GM23338 (cell line): Measurements from ENCODE around the gene F8. TPM values are rescaled to one million over a fixed set of nuclear protein-coding genes. Genes with fewer than 3 reads are reported as not detected.

Experiments
- ATAC-seq: fragments of 200-7000 bp; cut with Tn5 transposase; 3 replicates; pipeline ENCODE4 v1.9.1; 2020
- DNase-seq: peaks from one replicate; pipeline ENCODE4 v3.0.0-alpha.2; 2015; ENCODE audit warnings: low spot score
- H2AFZ ChIP-seq: fragments of 200-600 bp; sonication (generic); 2 replicates; pipeline ENCODE4 v1.8.0; 2016; ENCODE audit warnings: antibody characterized with exemption, mild to moderate bottlenecking, moderate library complexity
- H3F3A ChIP-seq: fragments of 200-600 bp; sonication (generic); replicated peaks from 2 replicates; pipeline ENCODE4 v1.8.0; 2017; ENCODE audit warnings: antibody characterized with exemption, mixed run types, low read depth
- H3K27ac ChIP-seq: fragments of 200-600 bp; sonication (generic); 2 replicates; pipeline ENCODE4 v1.6.1; 2016; ENCODE audit warnings: low read depth
- H3K27me3 ChIP-seq: fragments of 200-600 bp; sonication (generic); 2 replicates; pipeline ENCODE4 v1.8.0; 2016; ENCODE audit warnings: mild to moderate bottlenecking, mixed run types, moderate library complexity; ENCODE audit not compliant: insufficient read depth
- H3K36me3 ChIP-seq: fragments of 200-600 bp; sonication (generic); 2 replicates; pipeline ENCODE4 v1.8.0; 2016; ENCODE audit warnings: mild to moderate bottlenecking; ENCODE audit not compliant: insufficient read depth
- H3K4me1 ChIP-seq: fragments of 200-600 bp; sonication (generic); 2 replicates; pipeline ENCODE4 v1.8.0; 2016; ENCODE audit warnings: mild to moderate bottlenecking, moderate library complexity; ENCODE audit not compliant: insufficient read depth
- H3K4me2 ChIP-seq: fragments of 200-600 bp; sonication (generic); 2 replicates; pipeline ENCODE4 v1.7.1; 2017; ENCODE audit warnings: mixed run types
- H3K4me3 ChIP-seq: fragments of 200-600 bp; sonication (generic); 2 replicates; pipeline ENCODE4 v1.6.1; 2016; ENCODE audit warnings: mixed run types
- H3K79me2 ChIP-seq: fragments of 200-600 bp; sonication (generic); replicated peaks from 2 replicates; pipeline ENCODE4 v1.8.0; 2017; ENCODE audit warnings: mild to moderate bottlenecking; ENCODE audit not compliant: insufficient read depth
- H3K9me2 ChIP-seq: fragments of 200-600 bp; sonication (generic); 2 replicates; pipeline ENCODE4 v1.8.0; 2017; ENCODE audit not compliant: insufficient read depth
- H4K20me1 ChIP-seq: fragments of 200-600 bp; sonication (generic); replicated peaks from 2 replicates; pipeline ENCODE4 v1.8.0; 2017; ENCODE audit warnings: mild to moderate bottlenecking; ENCODE audit not compliant: insufficient read depth
- H3K27ac Mint-ChIP-seq: 2 replicates; pipeline ENCODE4 v1.8.0; 2020; ENCODE audit warnings: inconsistent platforms, mild to moderate bottlenecking, moderate library complexity, mixed read lengths
- H3K27me3 Mint-ChIP-seq: 3 replicates; pipeline ENCODE4 v1.8.0; 2022; ENCODE audit warnings: low read depth, mild to moderate bottlenecking, moderate library complexity, mixed read lengths, inconsistent platforms; ENCODE audit not compliant: insufficient read depth, poor library complexity
- H3K36me3 Mint-ChIP-seq: 3 replicates; pipeline ENCODE4 v1.8.0; 2021; ENCODE audit warnings: low read depth, mild to moderate bottlenecking, inconsistent platforms, moderate library complexity, mixed read lengths
- H3K4me1 Mint-ChIP-seq: 3 replicates; pipeline ENCODE4 v1.8.0; 2020; ENCODE audit warnings: mild to moderate bottlenecking, inconsistent platforms, mixed read lengths
- H3K4me3 Mint-ChIP-seq: 3 replicates; pipeline ENCODE4 v1.8.0; 2021; ENCODE audit warnings: moderate library complexity, mild to moderate bottlenecking, inconsistent platforms, mixed read lengths
- H3K9me3 Mint-ChIP-seq: 3 replicates; pipeline ENCODE4 v1.8.0; 2020; ENCODE audit warnings: moderate library complexity, mild to moderate bottlenecking, inconsistent platforms, mixed read lengths
- CREB1 ChIP-seq: fragments of 250-450 bp; sonication (Bioruptor Pico); IDR thresholded peaks from 2 replicates; pipeline ENCODE4 v1.5.0; 2020; ENCODE audit warnings: low read depth, mild to moderate bottlenecking, moderate library complexity
- EZH2 ChIP-seq: fragments of 200-600 bp; sonication (generic); IDR thresholded peaks from one replicate; pipeline ENCODE4 v1.8.0; 2017; ENCODE audit warnings: antibody characterized with exemption, mild to moderate bottlenecking, low read depth; ENCODE audit not compliant: unreplicated experiment
- EZH2phosphoT487 ChIP-seq: fragments of 200-600 bp; sonication (generic); IDR thresholded peaks from one replicate; pipeline ENCODE4 v1.8.1; 2018; ENCODE audit warnings: antibody characterized with exemption; ENCODE audit not compliant: unreplicated experiment
- JUNB ChIP-seq: IDR thresholded peaks from one replicate; pipeline ENCODE4 v1.6.1; 2016; ENCODE audit warnings: antibody characterized with exemption; ENCODE audit not compliant: unreplicated experiment
- NANOG ChIP-seq: IDR thresholded peaks from 2 replicates; pipeline ENCODE4 v1.6.1; 2016; ENCODE audit warnings: antibody characterized with exemption, borderline replicate concordance
- POLR2AphosphoS5 ChIP-seq: IDR thresholded peaks from 2 replicates; pipeline ENCODE4 v1.6.1; 2016; ENCODE audit warnings: antibody characterized with exemption, low read depth
- STAT1 ChIP-seq: IDR thresholded peaks from one replicate; pipeline ENCODE4 v1.6.1; 2016; ENCODE audit warnings: antibody characterized with exemption; ENCODE audit not compliant: unreplicated experiment
- ZNF114 ChIP-seq: fragments of 250-450 bp; sonication (Bioruptor Pico); IDR thresholded peaks from 2 replicates; pipeline ENCODE4 v1.5.0; 2020; ENCODE audit warnings: mild to moderate bottlenecking, moderate library complexity
- ZNF331 ChIP-seq: fragments of 250-450 bp; sonication (Bioruptor Pico); IDR thresholded peaks from 2 replicates; pipeline ENCODE4 v1.5.0; 2020; ENCODE audit warnings: low read depth, mild to moderate bottlenecking, moderate library complexity
- polyA plus RNA-seq: library from polyadenylated mRNA; unstranded; fragments of >200 nt; fragmentation: Nextera tagmentation; extraction: Ambion mirVana; gene quantifications from 2 replicates; pipeline ENCODE4 v1.2.1, GENCODE V29; 2016
- total RNA-seq: library from RNA; depleted of rRNA; stranded (reverse); fragments of >200 nt; shearing (Covaris generic); gene quantifications from 2 replicates; pipeline ENCODE4 v1.2.3, GENCODE V29; 2014
- TF ChIP-seq, protein P1 (sequence below), 2 experiments: fragments of 200-600 bp in 1 of 2; sonication (generic) in 1 of 2; conservative IDR thresholded peaks; 2 replicates each; pipeline versions ENCODE4 v1.5.1 to v1.6.1; 2016 to 2017; ENCODE audit warnings: antibody characterized with exemption in 2 of 2, low read depth in 2 of 2, mild to moderate bottlenecking in 2 of 2, moderate library complexity in 1 of 2
- TF ChIP-seq, protein P2 (sequence below): fragments of 250-450 bp; sonication (Bioruptor Pico); IDR thresholded peaks from 2 replicates; pipeline ENCODE4 v1.5.0; 2020; ENCODE audit warnings: mild to moderate bottlenecking, moderate library complexity
- TF ChIP-seq, protein P3 (sequence below): IDR thresholded peaks from one replicate; pipeline ENCODE4 v1.6.1; 2018; ENCODE audit warnings: antibody characterized with exemption; ENCODE audit not compliant: unreplicated experiment
- TF ChIP-seq, protein P4 (sequence below): IDR thresholded peaks from 2 replicates; pipeline ENCODE4 v1.6.1; 2016; ENCODE audit warnings: antibody characterized with exemption

The F8 gene
- total and polyA plus RNA-seq, 2 experiments from 2014 or later, result 0.70 to 1.8 TPM

DNA sequence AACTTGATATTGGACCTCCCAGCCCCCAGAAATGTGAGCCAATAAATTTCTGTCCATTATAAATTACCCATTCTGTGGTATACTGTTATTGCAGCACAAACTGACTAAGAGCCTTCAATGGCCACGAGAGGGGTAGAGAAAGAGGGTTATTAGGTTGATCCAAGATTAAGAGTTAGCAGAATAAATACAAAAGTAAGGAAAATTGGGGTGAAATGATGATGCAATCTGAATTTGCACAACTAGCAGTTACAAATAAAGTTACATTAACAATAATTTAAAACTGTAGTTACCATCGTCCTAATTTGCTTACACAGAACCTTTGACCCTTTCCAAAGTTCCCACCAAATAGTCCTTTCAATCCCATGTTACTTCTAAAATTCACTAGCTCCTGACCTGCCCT is 54.2 kb downstream of the F8 start:
- TF ChIP-seq, protein P1, sequence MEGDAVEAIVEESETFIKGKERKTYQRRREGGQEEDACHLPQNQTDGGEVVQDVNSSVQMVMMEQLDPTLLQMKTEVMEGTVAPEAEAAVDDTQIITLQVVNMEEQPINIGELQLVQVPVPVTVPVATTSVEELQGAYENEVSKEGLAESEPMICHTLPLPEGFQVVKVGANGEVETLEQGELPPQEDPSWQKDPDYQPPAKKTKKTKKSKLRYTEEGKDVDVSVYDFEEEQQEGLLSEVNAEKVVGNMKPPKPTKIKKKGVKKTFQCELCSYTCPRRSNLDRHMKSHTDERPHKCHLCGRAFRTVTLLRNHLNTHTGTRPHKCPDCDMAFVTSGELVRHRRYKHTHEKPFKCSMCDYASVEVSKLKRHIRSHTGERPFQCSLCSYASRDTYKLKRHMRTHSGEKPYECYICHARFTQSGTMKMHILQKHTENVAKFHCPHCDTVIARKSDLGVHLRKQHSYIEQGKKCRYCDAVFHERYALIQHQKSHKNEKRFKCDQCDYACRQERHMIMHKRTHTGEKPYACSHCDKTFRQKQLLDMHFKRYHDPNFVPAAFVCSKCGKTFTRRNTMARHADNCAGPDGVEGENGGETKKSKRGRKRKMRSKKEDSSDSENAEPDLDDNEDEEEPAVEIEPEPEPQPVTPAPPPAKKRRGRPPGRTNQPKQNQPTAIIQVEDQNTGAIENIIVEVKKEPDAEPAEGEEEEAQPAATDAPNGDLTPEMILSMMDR (conservative IDR thresholded peaks at IDR 0.05; ENCODE audit: low read depth in 2 of 2), result no peak
- TF ChIP-seq, protein P2, sequence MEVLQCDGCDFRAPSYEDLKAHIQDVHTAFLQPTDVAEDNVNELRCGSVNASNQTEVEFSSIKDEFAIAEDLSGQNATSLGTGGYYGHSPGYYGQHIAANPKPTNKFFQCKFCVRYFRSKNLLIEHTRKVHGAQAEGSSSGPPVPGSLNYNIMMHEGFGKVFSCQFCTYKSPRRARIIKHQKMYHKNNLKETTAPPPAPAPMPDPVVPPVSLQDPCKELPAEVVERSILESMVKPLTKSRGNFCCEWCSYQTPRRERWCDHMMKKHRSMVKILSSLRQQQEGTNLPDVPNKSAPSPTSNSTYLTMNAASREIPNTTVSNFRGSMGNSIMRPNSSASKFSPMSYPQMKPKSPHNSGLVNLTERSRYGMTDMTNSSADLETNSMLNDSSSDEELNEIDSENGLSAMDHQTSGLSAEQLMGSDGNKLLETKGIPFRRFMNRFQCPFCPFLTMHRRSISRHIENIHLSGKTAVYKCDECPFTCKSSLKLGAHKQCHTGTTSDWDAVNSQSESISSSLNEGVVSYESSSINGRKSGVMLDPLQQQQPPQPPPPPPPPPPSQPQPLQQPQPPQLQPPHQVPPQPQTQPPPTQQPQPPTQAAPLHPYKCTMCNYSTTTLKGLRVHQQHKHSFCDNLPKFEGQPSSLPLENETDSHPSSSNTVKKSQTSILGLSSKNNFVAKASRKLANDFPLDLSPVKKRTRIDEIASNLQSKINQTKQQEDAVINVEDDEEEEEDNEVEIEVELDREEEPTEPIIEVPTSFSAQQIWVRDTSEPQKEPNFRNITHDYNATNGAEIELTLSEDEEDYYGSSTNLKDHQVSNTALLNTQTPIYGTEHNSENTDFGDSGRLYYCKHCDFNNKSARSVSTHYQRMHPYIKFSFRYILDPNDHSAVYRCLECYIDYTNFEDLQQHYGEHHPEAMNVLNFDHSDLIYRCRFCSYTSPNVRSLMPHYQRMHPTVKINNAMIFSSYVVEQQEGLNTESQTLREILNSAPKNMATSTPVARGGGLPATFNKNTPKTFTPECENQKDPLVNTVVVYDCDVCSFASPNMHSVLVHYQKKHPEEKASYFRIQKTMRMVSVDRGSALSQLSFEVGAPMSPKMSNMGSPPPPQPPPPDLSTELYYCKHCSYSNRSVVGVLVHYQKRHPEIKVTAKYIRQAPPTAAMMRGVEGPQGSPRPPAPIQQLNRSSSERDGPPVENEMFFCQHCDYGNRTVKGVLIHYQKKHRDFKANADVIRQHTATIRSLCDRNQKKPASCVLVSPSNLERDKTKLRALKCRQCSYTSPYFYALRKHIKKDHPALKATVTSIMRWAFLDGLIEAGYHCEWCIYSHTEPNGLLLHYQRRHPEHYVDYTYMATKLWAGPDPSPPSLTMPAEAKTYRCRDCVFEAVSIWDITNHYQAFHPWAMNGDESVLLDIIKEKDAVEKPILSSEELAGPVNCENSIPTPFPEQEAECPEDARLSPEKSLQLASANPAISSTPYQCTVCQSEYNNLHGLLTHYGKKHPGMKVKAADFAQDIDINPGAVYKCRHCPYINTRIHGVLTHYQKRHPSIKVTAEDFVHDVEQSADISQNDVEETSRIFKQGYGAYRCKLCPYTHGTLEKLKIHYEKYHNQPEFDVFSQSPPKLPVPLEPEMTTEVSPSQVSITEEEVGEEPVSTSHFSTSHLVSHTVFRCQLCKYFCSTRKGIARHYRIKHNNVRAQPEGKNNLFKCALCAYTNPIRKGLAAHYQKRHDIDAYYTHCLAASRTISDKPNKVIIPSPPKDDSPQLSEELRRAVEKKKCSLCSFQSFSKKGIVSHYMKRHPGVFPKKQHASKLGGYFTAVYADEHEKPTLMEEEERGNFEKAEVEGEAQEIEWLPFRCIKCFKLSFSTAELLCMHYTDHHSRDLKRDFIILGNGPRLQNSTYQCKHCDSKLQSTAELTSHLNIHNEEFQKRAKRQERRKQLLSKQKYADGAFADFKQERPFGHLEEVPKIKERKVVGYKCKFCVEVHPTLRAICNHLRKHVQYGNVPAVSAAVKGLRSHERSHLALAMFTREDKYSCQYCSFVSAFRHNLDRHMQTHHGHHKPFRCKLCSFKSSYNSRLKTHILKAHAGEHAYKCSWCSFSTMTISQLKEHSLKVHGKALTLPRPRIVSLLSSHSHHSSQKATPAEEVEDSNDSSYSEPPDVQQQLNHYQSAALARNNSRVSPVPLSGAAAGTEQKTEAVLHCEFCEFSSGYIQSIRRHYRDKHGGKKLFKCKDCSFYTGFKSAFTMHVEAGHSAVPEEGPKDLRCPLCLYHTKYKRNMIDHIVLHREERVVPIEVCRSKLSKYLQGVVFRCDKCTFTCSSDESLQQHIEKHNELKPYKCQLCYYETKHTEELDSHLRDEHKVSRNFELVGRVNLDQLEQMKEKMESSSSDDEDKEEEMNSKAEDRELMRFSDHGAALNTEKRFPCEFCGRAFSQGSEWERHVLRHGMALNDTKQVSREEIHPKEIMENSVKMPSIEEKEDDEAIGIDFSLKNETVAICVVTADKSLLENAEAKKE (CRISPR knock-in tag), result no peak
- TF ChIP-seq JUNB, result no peak
- TF ChIP-seq, protein P3, sequence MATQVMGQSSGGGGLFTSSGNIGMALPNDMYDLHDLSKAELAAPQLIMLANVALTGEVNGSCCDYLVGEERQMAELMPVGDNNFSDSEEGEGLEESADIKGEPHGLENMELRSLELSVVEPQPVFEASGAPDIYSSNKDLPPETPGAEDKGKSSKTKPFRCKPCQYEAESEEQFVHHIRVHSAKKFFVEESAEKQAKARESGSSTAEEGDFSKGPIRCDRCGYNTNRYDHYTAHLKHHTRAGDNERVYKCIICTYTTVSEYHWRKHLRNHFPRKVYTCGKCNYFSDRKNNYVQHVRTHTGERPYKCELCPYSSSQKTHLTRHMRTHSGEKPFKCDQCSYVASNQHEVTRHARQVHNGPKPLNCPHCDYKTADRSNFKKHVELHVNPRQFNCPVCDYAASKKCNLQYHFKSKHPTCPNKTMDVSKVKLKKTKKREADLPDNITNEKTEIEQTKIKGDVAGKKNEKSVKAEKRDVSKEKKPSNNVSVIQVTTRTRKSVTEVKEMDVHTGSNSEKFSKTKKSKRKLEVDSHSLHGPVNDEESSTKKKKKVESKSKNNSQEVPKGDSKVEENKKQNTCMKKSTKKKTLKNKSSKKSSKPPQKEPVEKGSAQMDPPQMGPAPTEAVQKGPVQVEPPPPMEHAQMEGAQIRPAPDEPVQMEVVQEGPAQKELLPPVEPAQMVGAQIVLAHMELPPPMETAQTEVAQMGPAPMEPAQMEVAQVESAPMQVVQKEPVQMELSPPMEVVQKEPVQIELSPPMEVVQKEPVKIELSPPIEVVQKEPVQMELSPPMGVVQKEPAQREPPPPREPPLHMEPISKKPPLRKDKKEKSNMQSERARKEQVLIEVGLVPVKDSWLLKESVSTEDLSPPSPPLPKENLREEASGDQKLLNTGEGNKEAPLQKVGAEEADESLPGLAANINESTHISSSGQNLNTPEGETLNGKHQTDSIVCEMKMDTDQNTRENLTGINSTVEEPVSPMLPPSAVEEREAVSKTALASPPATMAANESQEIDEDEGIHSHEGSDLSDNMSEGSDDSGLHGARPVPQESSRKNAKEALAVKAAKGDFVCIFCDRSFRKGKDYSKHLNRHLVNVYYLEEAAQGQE, result no peak
- no peak for TF ChIP-seq ZNF331
- TF ChIP-seq, protein P4, sequence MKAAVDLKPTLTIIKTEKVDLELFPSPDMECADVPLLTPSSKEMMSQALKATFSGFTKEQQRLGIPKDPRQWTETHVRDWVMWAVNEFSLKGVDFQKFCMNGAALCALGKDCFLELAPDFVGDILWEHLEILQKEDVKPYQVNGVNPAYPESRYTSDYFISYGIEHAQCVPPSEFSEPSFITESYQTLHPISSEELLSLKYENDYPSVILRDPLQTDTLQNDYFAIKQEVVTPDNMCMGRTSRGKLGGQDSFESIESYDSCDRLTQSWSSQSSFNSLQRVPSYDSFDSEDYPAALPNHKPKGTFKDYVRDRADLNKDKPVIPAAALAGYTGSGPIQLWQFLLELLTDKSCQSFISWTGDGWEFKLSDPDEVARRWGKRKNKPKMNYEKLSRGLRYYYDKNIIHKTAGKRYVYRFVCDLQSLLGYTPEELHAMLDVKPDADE, result no peak
- TF ChIP-seq ZNF114 (CRISPR knock-in tag), result no peak
- no peak for TF ChIP-seq EZH2
- TF ChIP-seq POLR2AphosphoS5, result no peak
- TF ChIP-seq NANOG, result no peak
- TF ChIP-seq CREB1, result no peak
- no peak for TF ChIP-seq EZH2phosphoT487
- TF ChIP-seq STAT1, result no peak
- Mint-ChIP-seq H3K4me3 (no peak overlapping the region), H3K9me3 (no peaks in the 10 kb centered on the region), H3K36me3 (no peaks in the 10 kb centered on the region), H3K27me3 (no peaks in the 10 kb centered on the region), H3K27ac (no peak overlapping the region), H3K4me1 (no peaks in the 10 kb centered on the region)
- H3K27ac ChIP-seq, result no peak overlapping the region
- no peak for DNase-seq
- H2AFZ ChIP-seq, result no peak overlapping the region
- no peak overlapping the region for H3K4me2 ChIP-seq
- no peaks in the 10 kb centered on the region for H3F3A ChIP-seq
- no peaks in the 10 kb centered on the region for H3K27me3 ChIP-seq
- no peaks in the 10 kb centered on the region for H3K79me2 ChIP-seq
- no peaks in the 10 kb centered on the region for H3K36me3 ChIP-seq
- no peaks in the 10 kb centered on the region for H4K20me1 ChIP-seq
- no peak overlapping the region for H3K4me3 ChIP-seq
- no peaks in the 10 kb centered on the region for H3K9me2 ChIP-seq
- ATAC-seq, result no peak
- no peaks in the 10 kb centered on the region for H3K4me1 ChIP-seq
